ENCODE results near the gene RAD18.

DNA sequence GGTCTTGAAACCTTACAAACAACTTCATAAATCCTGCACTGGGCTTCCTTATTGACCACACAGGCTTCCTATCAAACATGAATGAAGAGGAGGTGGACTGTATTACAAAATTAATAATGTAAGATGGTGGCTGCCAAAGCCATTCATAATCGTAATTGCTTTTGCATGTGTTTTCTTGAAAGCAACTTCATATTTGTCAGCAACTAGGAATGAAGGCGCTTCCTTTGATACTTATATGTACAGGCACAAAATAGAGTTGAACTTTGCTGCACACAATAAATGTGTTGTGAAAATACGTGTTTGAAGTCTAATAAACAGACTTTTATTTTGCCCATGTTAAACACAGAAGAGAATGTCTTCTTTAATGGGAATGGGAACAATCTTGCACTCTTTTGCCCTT lies 121.8 kb downstream of the RAD18 start:
- TF ChIP-seq, protein P1, sequence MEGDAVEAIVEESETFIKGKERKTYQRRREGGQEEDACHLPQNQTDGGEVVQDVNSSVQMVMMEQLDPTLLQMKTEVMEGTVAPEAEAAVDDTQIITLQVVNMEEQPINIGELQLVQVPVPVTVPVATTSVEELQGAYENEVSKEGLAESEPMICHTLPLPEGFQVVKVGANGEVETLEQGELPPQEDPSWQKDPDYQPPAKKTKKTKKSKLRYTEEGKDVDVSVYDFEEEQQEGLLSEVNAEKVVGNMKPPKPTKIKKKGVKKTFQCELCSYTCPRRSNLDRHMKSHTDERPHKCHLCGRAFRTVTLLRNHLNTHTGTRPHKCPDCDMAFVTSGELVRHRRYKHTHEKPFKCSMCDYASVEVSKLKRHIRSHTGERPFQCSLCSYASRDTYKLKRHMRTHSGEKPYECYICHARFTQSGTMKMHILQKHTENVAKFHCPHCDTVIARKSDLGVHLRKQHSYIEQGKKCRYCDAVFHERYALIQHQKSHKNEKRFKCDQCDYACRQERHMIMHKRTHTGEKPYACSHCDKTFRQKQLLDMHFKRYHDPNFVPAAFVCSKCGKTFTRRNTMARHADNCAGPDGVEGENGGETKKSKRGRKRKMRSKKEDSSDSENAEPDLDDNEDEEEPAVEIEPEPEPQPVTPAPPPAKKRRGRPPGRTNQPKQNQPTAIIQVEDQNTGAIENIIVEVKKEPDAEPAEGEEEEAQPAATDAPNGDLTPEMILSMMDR (IDR thresholded peaks at IDR 0.05) = no peak
- TF ChIP-seq REST (IDR thresholded peaks at IDR 0.05; ENCODE audit: insufficient read depth in 1 of 2, low read depth in 2 of 2, low read length in 1 of 2) (no peak), POLR2AphosphoS5 (IDR thresholded peaks at IDR 0.05; ENCODE audit: low read depth, low read length) (no peak), TCF7L2 (IDR thresholded peaks at IDR 0.05; ENCODE audit: low read depth, low read length) (no peak)

All from Panc1 (cell line).